BE2C (cell line): ENCODE measurements around the gene AKT1.

Experiments
- DNase-seq: peaks from one replicate; pipeline ENCODE4 v3.0.0-alpha.2; 2020
- H3K27me3 ChIP-seq: fragments of 250-450 bp; sonication (Bioruptor Pico); 2 replicates; pipeline ENCODE4 v1.5.1; 2020; ENCODE audit warnings: mild to moderate bottlenecking
- H3K36me3 ChIP-seq: fragments of 250-450 bp; sonication (Bioruptor Pico); 2 replicates; pipeline ENCODE4 v1.5.1; 2020; ENCODE audit warnings: mild to moderate bottlenecking
- H3K4me1 ChIP-seq: fragments of 250-450 bp; sonication (Bioruptor Pico); 2 replicates; pipeline ENCODE4 v1.5.1; 2020
- H3K4me3 ChIP-seq: 2 replicates; pipeline ENCODE4 v1.5.1; 2011; ENCODE audit warnings: low read depth, low read length
- H3K9me3 ChIP-seq: fragments of 250-450 bp; sonication (Bioruptor Pico); 2 replicates; pipeline ENCODE4 v1.5.1; 2020
- TF ChIP-seq, protein P1 (sequence below): IDR thresholded peaks from 2 replicates; pipeline ENCODE4 v1.5.1; 2012; ENCODE audit warnings: mild to moderate bottlenecking, low read depth, low read length

Gene AKT1

DNA sequence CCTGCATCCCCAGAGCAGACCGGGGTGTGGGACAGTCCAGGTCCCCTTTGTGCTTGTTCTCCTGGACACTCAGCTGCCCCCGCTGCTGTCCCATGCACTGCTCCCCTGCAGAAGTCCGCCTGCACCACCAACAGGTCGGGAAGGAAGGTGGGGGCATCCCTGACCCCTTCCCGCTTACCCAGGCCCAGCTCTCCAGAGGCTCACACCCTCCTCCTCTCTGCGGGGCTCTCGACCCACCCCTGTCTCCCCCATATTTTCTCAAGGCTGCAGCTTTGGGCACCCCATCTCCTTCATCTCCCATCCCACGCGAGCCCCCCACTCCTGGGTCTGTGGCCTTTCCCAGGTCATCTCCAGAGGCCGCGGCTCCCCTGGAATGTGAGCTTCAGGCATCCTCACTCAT, 14.8 kb upstream of the AKT1 start:
- Histone ChIP-seq H3K27me3 (no peaks in the 10 kb centered on the region), H3K36me3 (no peaks in the 10 kb centered on the region), H3K4me1 (no peaks in the 10 kb centered on the region), H3K4me3 (no peak overlapping the region), H3K9me3 (no peaks in the 10 kb centered on the region)
- DNase-seq, result no peak
- TF ChIP-seq, protein P1, sequence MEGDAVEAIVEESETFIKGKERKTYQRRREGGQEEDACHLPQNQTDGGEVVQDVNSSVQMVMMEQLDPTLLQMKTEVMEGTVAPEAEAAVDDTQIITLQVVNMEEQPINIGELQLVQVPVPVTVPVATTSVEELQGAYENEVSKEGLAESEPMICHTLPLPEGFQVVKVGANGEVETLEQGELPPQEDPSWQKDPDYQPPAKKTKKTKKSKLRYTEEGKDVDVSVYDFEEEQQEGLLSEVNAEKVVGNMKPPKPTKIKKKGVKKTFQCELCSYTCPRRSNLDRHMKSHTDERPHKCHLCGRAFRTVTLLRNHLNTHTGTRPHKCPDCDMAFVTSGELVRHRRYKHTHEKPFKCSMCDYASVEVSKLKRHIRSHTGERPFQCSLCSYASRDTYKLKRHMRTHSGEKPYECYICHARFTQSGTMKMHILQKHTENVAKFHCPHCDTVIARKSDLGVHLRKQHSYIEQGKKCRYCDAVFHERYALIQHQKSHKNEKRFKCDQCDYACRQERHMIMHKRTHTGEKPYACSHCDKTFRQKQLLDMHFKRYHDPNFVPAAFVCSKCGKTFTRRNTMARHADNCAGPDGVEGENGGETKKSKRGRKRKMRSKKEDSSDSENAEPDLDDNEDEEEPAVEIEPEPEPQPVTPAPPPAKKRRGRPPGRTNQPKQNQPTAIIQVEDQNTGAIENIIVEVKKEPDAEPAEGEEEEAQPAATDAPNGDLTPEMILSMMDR, result no peak

GRCh38 chr14:104808456-104808855, 12.9 kb upstream of the AKT1 start:
- Histone ChIP-seq H3K9me3 (no peaks in the 10 kb centered on the region), H3K36me3 (no peaks in the 10 kb centered on the region), H3K4me1 (no peaks in the 10 kb centered on the region), H3K27me3 (no peaks in the 10 kb centered on the region), H3K4me3 (no peak overlapping the region)
- no peak for DNase-seq
- TF ChIP-seq, protein P1, result no peak

DNA sequence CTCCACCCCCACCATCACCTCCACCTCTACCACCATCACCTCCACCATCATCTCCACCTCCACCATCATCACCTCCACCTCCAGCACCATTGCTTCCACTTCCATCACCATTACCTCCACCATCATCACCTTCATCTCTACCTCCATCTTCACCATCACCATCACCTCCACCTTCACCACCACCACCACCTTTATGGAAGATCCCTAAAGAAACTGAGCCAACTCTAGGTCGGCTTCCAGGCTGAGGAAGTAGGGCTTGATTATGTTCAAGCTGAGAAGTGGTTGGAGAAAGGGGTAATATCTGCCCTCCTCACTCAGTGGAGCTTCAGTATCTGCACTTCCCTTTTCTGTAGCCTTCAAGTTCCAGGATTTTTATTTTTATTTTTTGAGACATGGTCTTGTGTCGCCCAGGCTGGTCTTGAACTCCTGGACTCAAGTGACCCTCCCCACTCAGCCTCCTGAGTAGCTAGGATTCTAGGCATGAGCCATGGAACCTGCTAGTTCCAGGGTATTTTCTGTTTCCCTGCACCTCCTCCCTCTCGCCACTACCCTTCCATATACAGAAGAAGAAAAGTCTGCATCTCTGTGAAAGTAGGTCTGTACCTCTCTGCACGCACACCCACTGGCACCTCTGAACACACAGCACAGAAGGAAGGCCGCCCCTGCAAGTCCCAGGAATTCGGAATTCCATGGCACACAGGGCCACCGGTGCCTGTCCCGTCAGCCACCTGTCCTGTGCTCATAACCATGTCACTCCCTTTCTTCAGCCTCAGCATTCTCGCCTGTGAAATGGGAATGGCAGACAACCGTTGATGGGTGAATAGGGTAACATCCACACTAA, 11.3 kb upstream of the AKT1 start:
- DNase-seq, result no peak
- no peak overlapping the region for H3K4me3 ChIP-seq
- H3K9me3 ChIP-seq, result no peaks in the 10 kb centered on the region
- no peaks in the 10 kb centered on the region for H3K36me3 ChIP-seq
- no peaks in the 10 kb centered on the region for H3K27me3 ChIP-seq
- no peaks in the 10 kb centered on the region for H3K4me1 ChIP-seq
- TF ChIP-seq, protein P1, result no peak

- TF ChIP-seq, protein P1, result no peak
- H3K9me3 ChIP-seq, result no peaks in the 10 kb centered on the region
- peaks cover 6% of the 10 kb centered on the region for H3K27me3 ChIP-seq
- DNase-seq, result no peak
- no peaks in the 10 kb centered on the region for H3K36me3 ChIP-seq
- H3K4me1 ChIP-seq, result no peaks in the 10 kb centered on the region
- no peak overlapping the region for H3K4me3 ChIP-seq
Measured at GRCh38 chr14:104805941-104806624, 10.5 kb upstream of the AKT1 start.

- TF ChIP-seq, protein P1, result no peak
- no peaks in the 10 kb centered on the region for H3K36me3 ChIP-seq
- peaks cover 11% of the 10 kb centered on the region for H3K27me3 ChIP-seq
- no peak overlapping the region for H3K4me3 ChIP-seq
- H3K4me1 ChIP-seq, result no peaks in the 10 kb centered on the region
- no peaks in the 10 kb centered on the region for H3K9me3 ChIP-seq
- peak; percentile 15 for DNase-seq
Measured at GRCh38 chr14:104805326-104805678, 9.8 kb upstream of the AKT1 start.
